ENCODE results near the gene KAT14. TPM values are rescaled to one million over a fixed set of nuclear protein-coding genes. Genes with fewer than 3 reads are reported as not detected.
A peak's percentile ranks its signal among the peaks of the same experiment; 100 is the strongest.

The KAT14 gene
- total RNA-seq, 2 experiments from 2014 or later, result 8.5 to 9.4 TPM

DNA sequence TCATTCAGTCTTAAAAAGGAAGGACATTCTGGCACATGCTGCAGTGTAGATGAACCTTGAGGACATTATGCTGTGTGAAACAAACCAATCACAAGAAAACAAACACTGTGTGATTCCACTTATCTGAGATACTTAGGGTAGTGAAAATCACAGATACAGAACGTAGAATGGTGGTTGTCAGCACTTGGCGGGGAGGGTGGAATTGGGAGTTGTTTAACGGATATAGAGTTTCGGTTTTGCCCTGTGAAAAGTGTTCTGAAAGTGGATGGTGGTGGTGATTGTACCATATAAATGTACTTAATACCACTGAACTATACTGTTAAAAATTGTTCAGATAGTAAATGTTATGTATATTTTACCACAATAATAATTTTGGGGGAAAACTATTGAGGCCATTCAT is 18.4 kb downstream of the KAT14 start:
- H3K27me3 Mint-ChIP-seq, result no peaks in the 10 kb centered on the region
- Histone ChIP-seq H3K36me3 (ENCODE audit: insufficient read depth, low read length) (peaks cover 59% of the 10 kb centered on the region), H3K4me3 (ENCODE audit: low read length) (no peak overlapping the region), H3K27ac (ENCODE audit: low read depth in 1 of 2, low read length in 2 of 2) (no peak overlapping the region), H3K4me1 (ENCODE audit: insufficient read depth, low read length) (no peaks in the 10 kb centered on the region), H3K9me3 (ENCODE audit: control insufficient read depth in 1 of 2, insufficient read depth in 1 of 2, low read length in 2 of 2) (no peaks in the 10 kb centered on the region), H3K27me3 (ENCODE audit: control insufficient read depth in 1 of 2, insufficient read depth in 2 of 2, low read length in 2 of 2) (no peaks in the 10 kb centered on the region)
- ATAC-seq (ENCODE audit: poor library complexity) (no peak), DNase-seq (no peak)
- H3K4me3 Mint-ChIP-seq, result no peak overlapping the region
- POLR2A ChIA-PET, result no interaction called here
- CTCF ChIA-PET, result no interaction called here
- H3K36me3 Mint-ChIP-seq (ENCODE audit: low read depth), result peaks cover 87% of the 10 kb centered on the region
- TF ChIP-seq, protein P1, sequence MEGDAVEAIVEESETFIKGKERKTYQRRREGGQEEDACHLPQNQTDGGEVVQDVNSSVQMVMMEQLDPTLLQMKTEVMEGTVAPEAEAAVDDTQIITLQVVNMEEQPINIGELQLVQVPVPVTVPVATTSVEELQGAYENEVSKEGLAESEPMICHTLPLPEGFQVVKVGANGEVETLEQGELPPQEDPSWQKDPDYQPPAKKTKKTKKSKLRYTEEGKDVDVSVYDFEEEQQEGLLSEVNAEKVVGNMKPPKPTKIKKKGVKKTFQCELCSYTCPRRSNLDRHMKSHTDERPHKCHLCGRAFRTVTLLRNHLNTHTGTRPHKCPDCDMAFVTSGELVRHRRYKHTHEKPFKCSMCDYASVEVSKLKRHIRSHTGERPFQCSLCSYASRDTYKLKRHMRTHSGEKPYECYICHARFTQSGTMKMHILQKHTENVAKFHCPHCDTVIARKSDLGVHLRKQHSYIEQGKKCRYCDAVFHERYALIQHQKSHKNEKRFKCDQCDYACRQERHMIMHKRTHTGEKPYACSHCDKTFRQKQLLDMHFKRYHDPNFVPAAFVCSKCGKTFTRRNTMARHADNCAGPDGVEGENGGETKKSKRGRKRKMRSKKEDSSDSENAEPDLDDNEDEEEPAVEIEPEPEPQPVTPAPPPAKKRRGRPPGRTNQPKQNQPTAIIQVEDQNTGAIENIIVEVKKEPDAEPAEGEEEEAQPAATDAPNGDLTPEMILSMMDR (IDR thresholded peaks at IDR 0.05), result no peak
- peaks cover 18% of the 10 kb centered on the region for H3K4me1 Mint-ChIP-seq (ENCODE audit: low read depth)
- intact Hi-C loops (cut with DNase I, micrococcal nuclease), result no loop called here
- no peak overlapping the region for H3K27ac Mint-ChIP-seq
- no peaks in the 10 kb centered on the region for H3K9me3 Mint-ChIP-seq

DNA sequence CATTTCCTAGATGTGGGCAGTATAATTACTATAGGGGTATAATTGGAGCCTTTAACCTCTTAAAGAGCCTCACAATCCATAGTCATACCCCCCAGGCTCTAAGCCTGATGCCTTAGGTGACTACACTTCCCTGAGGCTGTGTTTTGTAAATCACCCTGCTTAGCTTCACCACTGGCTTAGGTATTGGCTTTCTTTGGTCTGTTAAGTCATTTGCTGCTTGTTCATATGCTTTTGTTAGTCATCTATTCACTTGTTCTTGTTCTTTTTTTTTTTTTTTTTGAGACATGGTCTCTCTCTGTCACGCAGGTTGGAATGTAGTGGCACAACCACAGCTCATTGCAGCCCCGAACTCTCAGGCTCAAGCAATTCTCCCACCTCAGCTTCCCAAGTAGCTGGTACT is 26.7 kb downstream of the KAT14 start:
- H3K27ac ChIP-seq (ENCODE audit: low read depth in 1 of 2, low read length in 2 of 2), result no peak overlapping the region
- no peak for ATAC-seq (ENCODE audit: poor library complexity)
- Mint-ChIP-seq H3K9me3 (no peaks in the 10 kb centered on the region), H3K27me3 (no peaks in the 10 kb centered on the region), H3K27ac (no peak overlapping the region), H3K36me3 (ENCODE audit: low read depth) (peaks cover 91% of the 10 kb centered on the region), H3K4me3 (no peak overlapping the region), H3K4me1 (ENCODE audit: low read depth) (peaks cover 54% of the 10 kb centered on the region)
- ChIA-PET POLR2A (interaction anchor here (0.6 kb wide), 1 partner anchor 143 kb away, joined by 3 read pairs; no protein-coding TSS in a partner anchor), CTCF (interaction anchor here (0.6 kb wide), 1 partner anchor 1646 kb away, joined by 3 read pairs; no protein-coding TSS in a partner anchor)
- no peaks in the 10 kb centered on the region for H3K27me3 ChIP-seq (ENCODE audit: control insufficient read depth in 1 of 2, insufficient read depth in 2 of 2, low read length in 2 of 2)
- peaks cover 9% of the 10 kb centered on the region for H3K4me1 ChIP-seq (ENCODE audit: insufficient read depth, low read length)
- TF ChIP-seq, protein P1 (IDR thresholded peaks at IDR 0.05), result no peak
- no peak overlapping the region for H3K4me3 ChIP-seq (ENCODE audit: low read length)
- DNase-seq, result no peak
- intact Hi-C loops (cut with DNase I, micrococcal nuclease), result no loop called here
- no peaks in the 10 kb centered on the region for H3K9me3 ChIP-seq (ENCODE audit: control insufficient read depth in 1 of 2, insufficient read depth in 1 of 2, low read length in 2 of 2)
- peaks cover 32% of the 10 kb centered on the region for H3K36me3 ChIP-seq (ENCODE audit: insufficient read depth, low read length)

DNA sequence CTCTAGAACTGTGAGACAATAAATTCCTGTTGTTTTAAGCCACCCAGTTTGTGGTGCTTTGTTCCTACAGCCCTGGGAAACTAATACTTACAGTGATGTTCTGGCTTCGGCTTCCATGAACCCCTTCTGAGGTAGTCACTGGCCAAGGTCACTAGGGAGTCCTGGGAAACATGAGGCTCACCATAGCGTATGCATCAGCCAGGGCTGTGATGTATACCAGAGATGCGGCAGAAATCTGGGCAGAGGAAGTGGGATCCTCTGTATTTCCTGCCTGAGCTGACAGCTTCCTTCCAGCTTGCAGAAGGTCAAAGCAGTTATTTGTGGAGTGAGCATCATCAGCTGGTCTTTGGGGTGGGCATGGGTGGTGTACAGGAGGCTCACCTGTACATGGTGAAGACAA is 27.9 kb downstream of the KAT14 start:
- ChIA-PET CTCF (no interaction called here), POLR2A (interaction anchor here (1.3 kb wide), 2 partner anchors 28 to 122 kb away, joined by 3 to 4 read pairs; partner anchors contain the start of genes KAT14 and PET117)
- H3K36me3 ChIP-seq (ENCODE audit: insufficient read depth, low read length), result peaks cover 29% of the 10 kb centered on the region
- H3K27ac ChIP-seq (ENCODE audit: low read depth in 1 of 2, low read length in 2 of 2), result no peak overlapping the region
- intact Hi-C loops (cut with DNase I, micrococcal nuclease), result no loop called here
- H3K27me3 ChIP-seq (ENCODE audit: control insufficient read depth in 1 of 2, insufficient read depth in 2 of 2, low read length in 2 of 2), result no peaks in the 10 kb centered on the region
- peak in 1 of 14 experiments; percentile 11 for DNase-seq
- Mint-ChIP-seq H3K4me3 (peak overlapping the region; percentile 18), H3K9me3 (no peaks in the 10 kb centered on the region), H3K27me3 (no peaks in the 10 kb centered on the region), H3K27ac (peak overlapping the region; percentile 79), H3K36me3 (ENCODE audit: low read depth) (peaks cover 92% of the 10 kb centered on the region), H3K4me1 (ENCODE audit: low read depth) (peaks cover 54% of the 10 kb centered on the region)
- H3K9me3 ChIP-seq (ENCODE audit: control insufficient read depth in 1 of 2, insufficient read depth in 1 of 2, low read length in 2 of 2), result no peaks in the 10 kb centered on the region
- no peak for ATAC-seq (ENCODE audit: poor library complexity)
- peaks cover 9% of the 10 kb centered on the region for H3K4me1 ChIP-seq (ENCODE audit: insufficient read depth, low read length)
- H3K4me3 ChIP-seq (ENCODE audit: low read length), result no peak overlapping the region
- TF ChIP-seq, protein P1 (IDR thresholded peaks at IDR 0.05), result no peak
